H1 (cell line): ENCODE measurements around the gene GPC6. TPM values are rescaled to one million over a fixed set of nuclear protein-coding genes. Genes with fewer than 3 reads are reported as not detected.

Experiments used
- CTCF ChIA-PET: fragments of 300-600 bp; sonication (Branson Sonifier 250); formaldehyde crosslinking; loops from one replicate; lab custom pipeline; 2021; ENCODE audit not compliant: partially characterized antibody; lab: Charles Lee
- POLR2A ChIA-PET: fragments of 300-600 bp; sonication (Branson Sonifier 250); formaldehyde crosslinking; loops from one replicate; lab custom pipeline; 2021; ENCODE audit warnings: inconsistent platforms; ENCODE audit not compliant: partially characterized antibody; lab: Charles Lee
- DNase-seq, 2 experiments: peaks; one replicate each; pipeline versions ENCODE4 v3.0.0 to v3.0.0-alpha.2; 2010 to 2022; ENCODE audit warnings: low spot score in 2 of 2, low read depth in 1 of 2, mixed read lengths in 1 of 2
- FAIRE-seq: peaks from 2 replicates; lab custom pipeline; 2011; peaks lifted over from hg19 to GRCh38; lab: Jason Lieb, UNC
- H2AFZ ChIP-seq: 2 replicates; pipeline ENCODE4 v1.8.1; 2012; ENCODE audit warnings: low read length, inconsistent platforms
- H2AK5ac ChIP-seq: 2 replicates; pipeline ENCODE4 v1.6.1; 2013; ENCODE audit warnings: low read depth, low read length
- H2BK120ac ChIP-seq: replicated peaks from 2 replicates; pipeline ENCODE3; 2013; ENCODE audit warnings: low read depth, low read length, inconsistent platforms
- H2BK12ac ChIP-seq: 2 replicates; pipeline ENCODE4 v1.6.1; 2013; ENCODE audit warnings: low read depth, low read length
- H2BK15ac ChIP-seq: 2 replicates; pipeline ENCODE4 v1.6.1; 2013; ENCODE audit warnings: low read length
- H2BK20ac ChIP-seq: 2 replicates; pipeline ENCODE4 v1.6.1; 2013; ENCODE audit warnings: low read length
- H2BK5ac ChIP-seq: 2 replicates; pipeline ENCODE4 v1.6.1; 2013; ENCODE audit warnings: low read depth, low read length
- H3K14ac ChIP-seq: 2 replicates; pipeline ENCODE4 v1.6.1; 2013; ENCODE audit warnings: inconsistent platforms; ENCODE audit not compliant: insufficient read length
- H3K18ac ChIP-seq: 2 replicates; pipeline ENCODE4 v1.6.1; 2013; ENCODE audit warnings: low read length; ENCODE audit errors: extremely low read depth
- H3K23ac ChIP-seq: 2 replicates; pipeline ENCODE4 v1.6.1; 2013; ENCODE audit warnings: inconsistent platforms; ENCODE audit not compliant: insufficient read length
- H3K23me2 ChIP-seq: 2 replicates; pipeline ENCODE4 v1.6.1; 2013; ENCODE audit warnings: low read depth, low read length
- H3K27ac ChIP-seq: 2 replicates; pipeline ENCODE4 v1.6.1; 2011; ENCODE audit warnings: low read depth, low read length, inconsistent platforms
- H3K27me3 ChIP-seq, 4 experiments: replicated peaks in 1 of 4; 1 replicate in 1 of 4; 2 replicates in 3 of 4; pipeline versions ENCODE4 v1.6.1 to v1.8.1; 2011 to 2013; ENCODE audit warnings: low read length in 3 of 4, mild to moderate bottlenecking in 3 of 4, inconsistent platforms in 2 of 4, mixed read lengths in 2 of 4, moderate library complexity in 1 of 4; ENCODE audit not compliant: control insufficient read depth in 3 of 4, insufficient read depth in 3 of 4; ENCODE audit errors: extremely low read depth in 1 of 4
- H3K36me3 ChIP-seq, 4 experiments: 2 replicates each; pipeline versions ENCODE4 v1.6.1 to v1.8.1; 2011 to 2013; ENCODE audit warnings: mild to moderate bottlenecking in 4 of 4, low read length in 3 of 4, moderate library complexity in 2 of 4, control low read depth in 1 of 4, inconsistent platforms in 1 of 4; ENCODE audit not compliant: insufficient read depth in 4 of 4, control insufficient read depth in 2 of 4
- H3K4ac ChIP-seq: replicated peaks from 2 replicates; pipeline ENCODE3; 2013; ENCODE audit warnings: low read length, low read depth, mixed read lengths, inconsistent platforms; ENCODE audit not compliant: insufficient read length
- H3K4me1 ChIP-seq, 4 experiments: replicated peaks in 1 of 4; 1 replicate in 1 of 4; 2 replicates in 3 of 4; pipeline versions ENCODE4 v1.6.1 to v1.8.1; 2011 to 2013; ENCODE audit warnings: low read length in 3 of 4, inconsistent platforms in 2 of 4, mixed read lengths in 1 of 4; ENCODE audit not compliant: insufficient read depth in 4 of 4, control insufficient read depth in 3 of 4
- H3K4me2 ChIP-seq, 2 experiments: 2 replicates each; pipeline versions ENCODE4 v1.6.1 to v1.8.1; 2011 to 2013; ENCODE audit warnings: low read depth in 2 of 2, low read length in 2 of 2, control low read depth in 1 of 2, inconsistent platforms in 1 of 2, mild to moderate bottlenecking in 1 of 2; ENCODE audit not compliant: insufficient read depth in 1 of 2
- H3K4me3 ChIP-seq, 4 experiments: fragments of 200-600, 300-600 bp in 1 of 4; sonication (generic), shearing (Covaris generic), sonication (Bioruptor Twin) in 1 of 4; 2 replicates each; pipeline versions ENCODE4 v1.5.1 to v1.8.1; 2011 to 2016; ENCODE audit warnings: low read length in 4 of 4, low read depth in 3 of 4, control low read depth in 2 of 4, inconsistent platforms in 2 of 4, mild to moderate bottlenecking in 2 of 4, mixed read lengths in 1 of 4, moderate library complexity in 1 of 4; ENCODE audit not compliant: insufficient read depth in 2 of 4; ENCODE audit errors: extremely low read depth in 1 of 4
- H3K56ac ChIP-seq: replicated peaks from 2 replicates; pipeline ENCODE3; 2013; ENCODE audit warnings: low read depth, mild to moderate bottlenecking, mixed read lengths, low read length, inconsistent platforms; ENCODE audit not compliant: insufficient read length
- H3K79me1 ChIP-seq: 2 replicates; pipeline ENCODE4 v1.6.1; 2013; ENCODE audit warnings: low read depth, low read length, control low read depth
- H3K79me2 ChIP-seq, 2 experiments: 2 replicates each; pipeline versions ENCODE4 v1.6.1 to v1.8.1; 2012 to 2013; ENCODE audit warnings: low read length in 2 of 2, mild to moderate bottlenecking in 2 of 2, inconsistent platforms in 1 of 2; ENCODE audit not compliant: insufficient read depth in 2 of 2, control insufficient read depth in 1 of 2
- H3K9ac ChIP-seq, 4 experiments: replicated peaks in 1 of 4; 1 replicate in 1 of 4; 2 replicates in 3 of 4; pipeline versions ENCODE4 v1.6.1 to v1.8.1; 2011 to 2013; ENCODE audit warnings: low read depth in 3 of 4, low read length in 3 of 4, control low read depth in 2 of 4, mild to moderate bottlenecking in 2 of 4, moderate library complexity in 2 of 4, inconsistent platforms in 1 of 4; ENCODE audit errors: extremely low read depth in 1 of 4
- H3K9me3 ChIP-seq, 2 experiments: 2 replicates each; pipeline versions ENCODE4 v1.6.1 to v1.8.1; 2012 to 2013; ENCODE audit warnings: mild to moderate bottlenecking in 2 of 2, moderate library complexity in 2 of 2, control low read depth in 1 of 2, inconsistent platforms in 1 of 2, low read depth in 1 of 2, low read length in 1 of 2, mixed read lengths in 1 of 2; ENCODE audit not compliant: insufficient read depth in 2 of 2
- H4K20me1 ChIP-seq, 2 experiments: replicated peaks in 1 of 2; 2 replicates each; pipeline versions ENCODE3 to v1.8.1; 2011 to 2013; ENCODE audit warnings: inconsistent platforms in 2 of 2, low read length in 2 of 2, mild to moderate bottlenecking in 1 of 2; ENCODE audit not compliant: insufficient read depth in 2 of 2, control insufficient read depth in 1 of 2
- H4K5ac ChIP-seq: 2 replicates; pipeline ENCODE4 v1.6.1; 2013; ENCODE audit warnings: low read length, low read depth, mixed read lengths, inconsistent platforms; ENCODE audit not compliant: insufficient read length
- H4K8ac ChIP-seq: 2 replicates; pipeline ENCODE4 v1.8.0; 2013; ENCODE audit warnings: mild to moderate bottlenecking, moderate library complexity, low read length, inconsistent platforms; ENCODE audit not compliant: insufficient read depth; ENCODE audit errors: extremely low read depth
- H4K91ac ChIP-seq: replicated peaks from 2 replicates; pipeline ENCODE3; 2013; ENCODE audit warnings: low read length, mixed read lengths, inconsistent platforms; ENCODE audit not compliant: insufficient read length
- CEBPB ChIP-seq: IDR thresholded peaks from 2 replicates; pipeline ENCODE4 v1.6.1; 2012; ENCODE audit warnings: low read depth, low read length
- CREB1 ChIP-seq: IDR thresholded peaks from 2 replicates; pipeline ENCODE4 v1.6.1; 2012; ENCODE audit warnings: inconsistent platforms
- CTBP2 ChIP-seq: IDR thresholded peaks from 2 replicates; pipeline ENCODE4 v1.7.0; 2011; ENCODE audit warnings: borderline replicate concordance, mild to moderate bottlenecking, moderate library complexity, mixed read lengths, low read length; ENCODE audit not compliant: insufficient read depth, insufficient read length
- EP300 ChIP-seq, 2 experiments: IDR thresholded peaks; 1 replicate in 1 of 2; 2 replicates in 1 of 2; pipeline ENCODE4 v1.6.1; 2011 to 2012; ENCODE audit warnings: low read depth in 2 of 2, low read length in 2 of 2, mild to moderate bottlenecking in 2 of 2, borderline replicate concordance in 1 of 2, inconsistent platforms in 1 of 2, moderate library complexity in 1 of 2
- FOSL1 ChIP-seq: IDR thresholded peaks from 2 replicates; pipeline ENCODE4 v1.6.1; 2011; ENCODE audit warnings: mild to moderate bottlenecking, low read depth, low read length, moderate library complexity; ENCODE audit not compliant: insufficient read depth
- GABPA ChIP-seq: IDR thresholded peaks from 2 replicates; pipeline ENCODE4 v1.6.1; 2011; ENCODE audit warnings: mild to moderate bottlenecking, low read length, moderate library complexity, borderline replicate concordance; ENCODE audit not compliant: insufficient read depth
- NRF1 ChIP-seq: IDR thresholded peaks from 2 replicates; pipeline ENCODE4 v1.6.1; 2011; ENCODE audit warnings: mild to moderate bottlenecking, low read depth, low read length, improper control_type of control experiment
- RFX5 ChIP-seq: IDR thresholded peaks from 2 replicates; pipeline ENCODE4 v1.6.1; 2011; ENCODE audit warnings: low read depth, low read length, improper control_type of control experiment, borderline replicate concordance
- SIRT6 ChIP-seq: IDR thresholded peaks from one replicate; pipeline ENCODE4 v1.7.1; 2012; ENCODE audit warnings: low read length, inconsistent platforms
- SIX5 ChIP-seq: IDR thresholded peaks from 2 replicates; pipeline ENCODE4 v1.6.1; 2011; ENCODE audit warnings: mild to moderate bottlenecking, low read depth, low read length
- SP2 ChIP-seq: IDR thresholded peaks from 2 replicates; pipeline ENCODE4 v1.6.1; 2012; ENCODE audit warnings: mild to moderate bottlenecking, low read length, inconsistent platforms
- TCF12 ChIP-seq: IDR thresholded peaks from 2 replicates; pipeline ENCODE4 v1.6.1; 2011; ENCODE audit warnings: low read depth, mild to moderate bottlenecking, low read length
- WGBS, 2 experiments: shearing (Covaris generic) in 1 of 2; methylation state at CpG; one replicate each; pipeline versions ENCODE4 v1.1.6 to v1.1.7; 2013 to 2015; ENCODE audit warnings: low lambda C conversion rate in 2 of 2, mixed read lengths in 2 of 2, inconsistent platforms in 1 of 2, low coverage in 1 of 2, missing lambda C conversion rate in 1 of 2; ENCODE audit not compliant: insufficient replicate concordance in 2 of 2, insufficient coverage in 1 of 2, insufficient read length in 1 of 2; ENCODE audit errors: extremely low coverage in 1 of 2, missing lambda C conversion rate in 1 of 2; 5-methylcytosine and 5-hydroxymethylcytosine counted together
- polyA plus RNA-seq, 7 experiments: library from polyadenylated mRNA; depleted of rRNA in 3 of 7; stranded (reverse) in 5 of 7; unstranded in 2 of 7; fragments of >200 nt in 5 of 7; fragments of 200-250 nt in 2 of 7; gene quantifications; 1 replicate in 5 of 7; 2 replicates in 1 of 7; 4 replicates in 1 of 7; pipeline versions ENCODE4 v1.2.1 to v1.2.3, GENCODE V29; 2011 to 2013; ENCODE audit warnings: missing spikeins in 2 of 7, mixed read lengths in 2 of 7
- total RNA-seq: library from RNA; stranded (reverse); fragmentation: NEBNext Ultra II Directional; extraction: Animal tissue kit (Norgen Biotek cat#: 25700); gene quantifications from 2 replicates; pipeline ENCODE4 v1.2.1, GENCODE V29; 2021
- TF ChIP-seq, protein P1 (sequence below): IDR thresholded peaks from 2 replicates; pipeline ENCODE4 v1.6.1; 2011; ENCODE audit warnings: low read length, improper control_type of control experiment

The GPC6 gene
- total and polyA plus RNA-seq, 2 of the 8 experiments (the other 6 are each of a cell fraction or from before 2014, with no cell fraction given) = 5.4 to 12.0 TPM

DNA sequence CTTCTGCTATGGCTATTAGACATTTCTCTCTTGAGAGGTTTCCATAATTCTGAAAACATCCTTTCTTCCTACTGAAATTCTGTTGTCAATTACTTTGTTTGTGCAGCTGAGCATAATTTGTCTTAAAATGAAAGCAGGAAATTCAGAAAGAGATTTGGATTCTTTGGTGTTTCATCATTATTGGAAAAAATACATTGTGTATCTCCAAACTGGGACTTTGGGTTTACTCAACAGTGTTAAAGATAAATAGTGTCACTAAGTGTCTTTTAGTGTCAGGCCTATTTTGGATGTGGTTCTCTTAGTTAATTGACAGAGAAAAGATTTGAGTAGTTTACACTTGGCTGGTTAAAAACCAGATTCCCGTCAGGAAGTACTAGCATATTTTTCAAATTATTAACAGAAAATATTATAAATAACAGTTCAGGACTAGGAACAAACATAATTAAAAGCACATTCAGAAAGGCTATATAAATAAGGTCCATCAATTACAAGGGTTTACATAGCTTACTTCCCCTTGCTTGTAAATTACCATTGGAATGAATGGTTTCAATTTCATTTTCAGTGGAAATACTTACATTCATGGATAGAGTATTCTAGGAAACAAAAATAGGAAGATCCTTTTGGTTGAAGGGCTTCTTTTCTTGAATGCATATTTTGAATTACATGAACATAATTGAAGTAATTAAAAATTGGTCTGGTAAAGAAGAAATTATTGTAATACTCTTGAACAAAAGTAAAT lies 483.1 kb downstream of the GPC6 start:
- Histone ChIP-seq H3K27ac (no peak overlapping the region), H3K36me3 (no peaks in the 10 kb centered on the region), H3K27me3 (no peaks in the 10 kb centered on the region), H3K4me1 (peaks cover 0 to under 1% (median under 1%) of the 10 kb centered on the region in 4 experiments; a peak in 1 of 7 replicates), H3K79me2 (no peaks in the 10 kb centered on the region), H2BK15ac (no peak overlapping the region), H2BK20ac (no peak overlapping the region), H4K91ac (no peak overlapping the region), H2BK5ac (no peak overlapping the region), H3K23me2 (no peaks in the 10 kb centered on the region), H3K9ac (no peak overlapping the region), H2BK120ac (no peak overlapping the region), H2BK12ac (no peak overlapping the region), H2AK5ac (no peak overlapping the region), H3K9me3 (peaks cover 0 to 12% of the 10 kb centered on the region in 2 experiments; a peak in 1 of 4 replicates), H3K4ac (no peak overlapping the region), H3K4me3 (no peak overlapping the region), H3K79me1 (no peaks in the 10 kb centered on the region), H4K20me1 (no peaks in the 10 kb centered on the region), H2AFZ (no peak overlapping the region), H3K4me2 (no peak overlapping the region), H3K18ac (no peak overlapping the region), H3K56ac (no peak overlapping the region), H3K23ac (no peak overlapping the region), H3K14ac (no peak overlapping the region), H4K5ac (no peak overlapping the region), H4K8ac (no peak overlapping the region)
- FAIRE-seq (no peak), DNase-seq (no peak)
- 0% methylated on average over 1 of the region's 1 CpG; no CpG with 5 or more reads in 1 of the 2 experiments for WGBS, 2 experiments
- CTCF ChIA-PET = no interaction called here
- POLR2A ChIA-PET = no interaction called here
- TF ChIP-seq SIRT6 = no peak
- TF ChIP-seq CREB1 = no peak
- TF ChIP-seq SP2 = no peak
- no peak for TF ChIP-seq SIX5
- TF ChIP-seq EP300 (IDR thresholded peaks at IDR 0.05; ENCODE audit: borderline replicate concordance in 1 of 2, low read depth in 2 of 2, low read length in 2 of 2) = no peak
- TF ChIP-seq CEBPB = no peak
- no peak for TF ChIP-seq FOSL1
- no peak for TF ChIP-seq GABPA
- TF ChIP-seq TCF12 = no peak
- no peak for TF ChIP-seq NRF1
- no peak for TF ChIP-seq RFX5
- TF ChIP-seq CTBP2 = no peak
- TF ChIP-seq, protein P1, sequence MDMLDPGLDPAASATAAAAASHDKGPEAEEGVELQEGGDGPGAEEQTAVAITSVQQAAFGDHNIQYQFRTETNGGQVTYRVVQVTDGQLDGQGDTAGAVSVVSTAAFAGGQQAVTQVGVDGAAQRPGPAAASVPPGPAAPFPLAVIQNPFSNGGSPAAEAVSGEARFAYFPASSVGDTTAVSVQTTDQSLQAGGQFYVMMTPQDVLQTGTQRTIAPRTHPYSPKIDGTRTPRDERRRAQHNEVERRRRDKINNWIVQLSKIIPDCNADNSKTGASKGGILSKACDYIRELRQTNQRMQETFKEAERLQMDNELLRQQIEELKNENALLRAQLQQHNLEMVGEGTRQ = no peak
